Activated naive CD4-positive, alpha-beta T cell treated with anti-CD3 and anti-CD28 coated beads for 36 hours (primary cell): Measurements from ENCODE around the gene KDM2A. TPM values are rescaled to one million over a fixed set of nuclear protein-coding genes. Genes with fewer than 3 reads are reported as not detected.
"Not testable (repeated sequence)": the region's sequence is repeated elsewhere in the genome, so short reads cannot be mapped to it uniquely, and the experiment has no call there.

ENCODE experiments used
- CTCF ChIA-PET: fragments of 350-600 bp; sonication (Branson Sonifier 250); formaldehyde crosslinking; loops from one replicate; lab custom pipeline; 2021; ENCODE audit warnings: antibody characterized with exemption; lab: Charles Lee
- DNase-seq: peaks from one replicate; pipeline ENCODE4 v3.0.0-alpha.2; 2020
- H3K27ac Mint-ChIP-seq: one replicate; pipeline ENCODE4 v1.8.0; 2021; ENCODE audit warnings: mild to moderate bottlenecking, mixed read lengths
- H3K27me3 Mint-ChIP-seq: one replicate; pipeline ENCODE4 v1.8.0; 2021; ENCODE audit warnings: low read depth, mixed read lengths
- H3K36me3 Mint-ChIP-seq: one replicate; pipeline ENCODE4 v1.8.0; 2021; ENCODE audit warnings: low read depth, mixed read lengths
- H3K4me1 Mint-ChIP-seq: one replicate; pipeline ENCODE4 v1.8.0; 2021; ENCODE audit warnings: low read depth, mixed read lengths
- H3K4me3 Mint-ChIP-seq: one replicate; pipeline ENCODE4 v1.8.0; 2021; ENCODE audit warnings: mild to moderate bottlenecking, moderate library complexity, mixed read lengths
- H3K9me3 Mint-ChIP-seq: one replicate; pipeline ENCODE4 v1.8.0; 2021; ENCODE audit warnings: mixed read lengths
- intact Hi-C: fragments of 100-400 bp; cut with micrococcal nuclease; formaldehyde crosslinking; loops from one replicate; pipeline ENCODE4 v1.15.1; 2023
- total RNA-seq, 2 experiments: library from RNA; stranded (reverse); gene quantifications; one replicate each; pipeline ENCODE4 v1.2.3, GENCODE V29; 2021

Gene KDM2A
- total RNA-seq, 2 experiments from 2014 or later, result 57.7 to 58.8 TPM

DNA sequence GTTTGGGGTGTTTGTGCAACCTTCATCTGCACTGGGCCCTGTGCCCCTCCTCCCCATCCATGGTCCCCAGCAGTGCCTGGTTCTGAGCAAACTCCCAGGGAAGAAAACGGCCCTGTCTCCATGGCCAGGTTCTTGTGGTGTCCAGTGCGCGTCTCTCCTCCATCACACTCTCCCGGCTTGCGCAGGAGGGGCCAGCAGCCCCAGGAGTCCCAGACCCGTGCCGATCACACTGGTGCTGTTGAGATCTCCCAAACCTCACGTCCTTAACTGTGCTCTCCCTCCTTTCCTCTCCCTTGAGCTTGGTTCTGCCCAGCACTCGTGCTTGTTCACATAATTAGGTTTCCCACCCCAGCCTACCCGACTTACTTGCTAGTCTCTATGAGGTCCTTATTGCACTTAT lies 136.3 kb downstream of the KDM2A start:
- DNase-seq, result no peak
- peaks cover 31% of the 10 kb centered on the region for H3K36me3 Mint-ChIP-seq
- peaks cover 12% of the 10 kb centered on the region for H3K4me1 Mint-ChIP-seq
- intact Hi-C loops, result no loop called here
- H3K4me3 Mint-ChIP-seq, result no peak overlapping the region
- no peaks in the 10 kb centered on the region for H3K27me3 Mint-ChIP-seq
- H3K9me3 Mint-ChIP-seq, result no peaks in the 10 kb centered on the region
- no peak overlapping the region for H3K27ac Mint-ChIP-seq
- CTCF ChIA-PET, result interaction anchor here (0.6 to 1.1 kb wide), 2 partner anchors 10 to 331 kb away, joined by 3 to 4 read pairs; no protein-coding TSS in a partner anchor

DNA sequence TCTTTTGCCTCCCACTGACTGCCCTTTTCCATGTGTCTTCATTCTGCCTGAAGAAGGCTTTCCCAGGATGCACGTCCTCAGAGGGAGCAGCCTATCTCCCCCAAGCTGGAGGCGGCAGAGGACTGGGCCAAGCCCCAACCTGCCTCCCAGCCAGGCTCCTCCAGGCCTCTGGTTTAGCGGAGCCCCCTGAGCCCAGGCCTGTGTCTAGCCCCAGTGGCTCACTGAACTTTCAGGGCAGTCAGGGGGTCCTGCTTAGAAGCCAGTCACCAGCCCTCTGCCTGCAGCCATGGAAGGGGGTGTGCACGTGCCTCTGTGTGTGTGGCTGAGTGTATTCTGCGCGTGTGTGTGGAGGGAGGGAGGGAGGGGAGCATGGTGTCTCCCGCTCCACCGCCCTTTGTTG lies 136.8 kb downstream of the KDM2A start:
- H3K4me1 Mint-ChIP-seq, result peaks cover 12% of the 10 kb centered on the region
- H3K4me3 Mint-ChIP-seq, result no peak overlapping the region
- H3K36me3 Mint-ChIP-seq, result peaks cover 29% of the 10 kb centered on the region
- CTCF ChIA-PET, result interaction anchor here (1.1 kb wide), 1 partner anchor 9 kb away, joined by 4 read pairs; no protein-coding TSS in a partner anchor
- no peaks in the 10 kb centered on the region for H3K27me3 Mint-ChIP-seq
- intact Hi-C loops, result no loop called here
- DNase-seq, result no peak
- H3K27ac Mint-ChIP-seq, result no peak overlapping the region
- H3K9me3 Mint-ChIP-seq, result no peaks in the 10 kb centered on the region

GRCh38 chr11:67256477-67257135 lies 137.5 kb downstream of the KDM2A start:
- no peak for DNase-seq
- intact Hi-C loops, result no loop called here
- Mint-ChIP-seq H3K4me1 (peaks cover 13% of the 10 kb centered on the region), H3K4me3 (no peak overlapping the region), H3K36me3 (peaks cover 29% of the 10 kb centered on the region), H3K27ac (no peak overlapping the region), H3K27me3 (no peaks in the 10 kb centered on the region), H3K9me3 (no peaks in the 10 kb centered on the region)
- CTCF ChIA-PET, result no interaction called here

DNA sequence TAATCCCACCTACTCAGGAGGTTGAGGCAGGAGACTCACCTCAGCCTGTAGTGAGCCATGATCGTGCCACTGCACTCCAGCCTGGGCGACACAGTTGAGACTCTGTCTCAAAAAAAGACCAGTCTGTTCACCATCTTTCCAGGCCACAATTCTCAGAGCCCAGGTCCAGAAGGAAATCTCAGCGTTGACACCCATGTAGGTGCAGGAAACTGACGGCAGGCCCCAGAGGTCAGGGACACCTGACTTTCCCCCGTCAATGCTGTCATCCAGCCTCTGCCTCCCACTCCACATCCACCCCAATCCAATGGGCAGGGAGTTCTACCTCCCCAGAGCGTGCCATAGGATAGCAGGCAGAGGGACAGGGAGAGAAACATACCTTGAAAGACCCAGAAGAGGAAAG lies 141.3 kb downstream of the KDM2A start:
- CTCF ChIA-PET, result interaction anchor here (0.7 kb wide), 1 partner anchor 61 kb away, joined by 3 read pairs; no protein-coding TSS in a partner anchor
- Mint-ChIP-seq H3K36me3 (peaks cover 5% of the 10 kb centered on the region), H3K4me3 (no peak overlapping the region), H3K27ac (no peak overlapping the region), H3K9me3 (no peaks in the 10 kb centered on the region), H3K27me3 (no peaks in the 10 kb centered on the region), H3K4me1 (peaks cover 43% of the 10 kb centered on the region)
- DNase-seq, result peak; percentile 3
- intact Hi-C loops, result loop anchor here (5.0 kb wide), 2 partner anchors 143 to 178 kb away; partner anchors contain the start of gene KDM2A

- not testable (repeated sequence) for H3K36me3 Mint-ChIP-seq, H3K27ac Mint-ChIP-seq, H3K9me3 Mint-ChIP-seq, H3K27me3 Mint-ChIP-seq
- intact Hi-C loops, result loop anchor here (5.0 kb wide), 2 partner anchors 144 to 179 kb away; partner anchors contain the start of gene KDM2A
- Mint-ChIP-seq H3K4me3 (peak overlapping the region; percentile 68), H3K4me1 (peaks cover 50% of the 10 kb centered on the region)
- DNase-seq, result peak; percentile 58
- CTCF ChIA-PET, result interaction anchor here (0.5 to 4.9 kb wide), 24 partner anchors 7 to 331 kb away, joined by 3 to 108 read pairs (median 10); partner anchors contain the start of gene SSH3
Observed at GRCh38 chr11:67260885-67261639, 142.0 kb downstream of the KDM2A start.

DNA sequence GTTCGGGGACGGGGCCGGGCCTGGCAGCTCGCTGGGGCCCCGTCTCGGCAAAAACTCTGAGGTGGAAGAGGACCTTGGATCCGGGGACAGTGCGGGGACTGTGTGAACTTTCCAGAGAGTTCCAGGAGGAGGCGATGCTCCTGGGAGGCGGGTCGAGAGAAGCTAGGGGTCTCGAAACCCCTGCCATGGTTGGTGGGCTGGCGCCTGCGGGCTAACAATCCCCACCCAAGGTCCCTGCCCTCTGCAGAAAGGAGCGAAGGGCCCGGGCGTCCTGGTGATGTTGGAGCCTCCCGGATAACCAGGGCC lies 142.5 kb downstream of the KDM2A start:
- Mint-ChIP-seq H3K4me3 (peak overlapping the region; percentile 68), H3K36me3 (no peaks in the 10 kb centered on the region), H3K27me3 (no peaks in the 10 kb centered on the region), H3K9me3 (no peaks in the 10 kb centered on the region), H3K27ac (no peak overlapping the region), H3K4me1 (peaks cover 51% of the 10 kb centered on the region)
- no peak for DNase-seq
- CTCF ChIA-PET, result interaction anchor here (0.5 to 4.9 kb wide), 29 partner anchors 8 to 330 kb away, joined by 3 to 108 read pairs (median 9); partner anchors contain the start of genes CLCF1, POLD4 and SSH3
- intact Hi-C loops, result loop anchor here (5.0 kb wide), 2 partner anchors 144 to 179 kb away; partner anchors contain the start of gene KDM2A

DNA sequence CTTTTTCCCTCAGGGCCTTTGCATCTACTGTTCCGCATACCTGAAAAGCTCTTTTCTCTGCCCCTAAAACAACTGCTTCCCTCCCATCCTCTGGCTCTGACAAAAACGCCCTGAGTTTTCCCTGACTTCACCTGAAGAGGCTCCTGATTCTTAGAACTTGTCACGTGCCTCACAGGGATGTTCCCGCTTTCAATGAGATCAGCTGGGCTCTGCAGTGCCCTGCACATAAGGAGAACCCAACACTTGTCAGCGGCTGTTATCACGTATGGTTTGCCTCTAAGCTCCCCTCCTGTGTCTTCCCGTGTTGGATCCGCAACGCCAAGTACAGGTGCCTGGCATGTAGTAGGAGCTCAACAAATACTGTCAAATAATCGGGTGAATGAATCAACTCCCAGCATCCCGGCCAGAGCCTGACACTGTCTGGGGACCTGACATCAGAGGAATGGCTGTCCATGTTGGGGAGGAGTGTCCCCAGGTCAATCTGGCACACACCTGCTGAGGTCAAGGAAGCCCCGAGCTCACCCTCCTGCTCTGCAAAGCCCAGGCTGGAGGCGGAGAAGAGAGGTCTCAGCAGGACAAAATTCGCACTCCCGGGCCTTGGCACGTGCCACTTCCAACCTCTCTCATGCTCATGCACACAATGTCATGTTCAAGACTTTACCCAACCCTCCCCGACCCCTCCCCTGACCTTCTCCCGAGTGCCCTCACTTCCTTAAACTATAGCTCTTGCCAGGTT lies 143.1 kb downstream of the KDM2A start:
- Mint-ChIP-seq H3K27me3 (no peaks in the 10 kb centered on the region), H3K9me3 (no peaks in the 10 kb centered on the region), H3K36me3 (peaks cover 1% of the 10 kb centered on the region), H3K27ac (no peak overlapping the region), H3K4me3 (peak overlapping the region; percentile 60), H3K4me1 (peaks cover 51% of the 10 kb centered on the region)
- intact Hi-C loops, result loop anchor here (1.0 to 5.0 kb wide), 4 partner anchors 55 to 180 kb away; partner anchors contain the start of gene KDM2A
- CTCF ChIA-PET, result interaction anchor here (0.5 to 4.9 kb wide), 29 partner anchors 8 to 207 kb away, joined by 3 to 108 read pairs (median 9); partner anchors contain the start of genes CLCF1, POLD4 and SSH3
- peak; percentile 4 for DNase-seq

DNA sequence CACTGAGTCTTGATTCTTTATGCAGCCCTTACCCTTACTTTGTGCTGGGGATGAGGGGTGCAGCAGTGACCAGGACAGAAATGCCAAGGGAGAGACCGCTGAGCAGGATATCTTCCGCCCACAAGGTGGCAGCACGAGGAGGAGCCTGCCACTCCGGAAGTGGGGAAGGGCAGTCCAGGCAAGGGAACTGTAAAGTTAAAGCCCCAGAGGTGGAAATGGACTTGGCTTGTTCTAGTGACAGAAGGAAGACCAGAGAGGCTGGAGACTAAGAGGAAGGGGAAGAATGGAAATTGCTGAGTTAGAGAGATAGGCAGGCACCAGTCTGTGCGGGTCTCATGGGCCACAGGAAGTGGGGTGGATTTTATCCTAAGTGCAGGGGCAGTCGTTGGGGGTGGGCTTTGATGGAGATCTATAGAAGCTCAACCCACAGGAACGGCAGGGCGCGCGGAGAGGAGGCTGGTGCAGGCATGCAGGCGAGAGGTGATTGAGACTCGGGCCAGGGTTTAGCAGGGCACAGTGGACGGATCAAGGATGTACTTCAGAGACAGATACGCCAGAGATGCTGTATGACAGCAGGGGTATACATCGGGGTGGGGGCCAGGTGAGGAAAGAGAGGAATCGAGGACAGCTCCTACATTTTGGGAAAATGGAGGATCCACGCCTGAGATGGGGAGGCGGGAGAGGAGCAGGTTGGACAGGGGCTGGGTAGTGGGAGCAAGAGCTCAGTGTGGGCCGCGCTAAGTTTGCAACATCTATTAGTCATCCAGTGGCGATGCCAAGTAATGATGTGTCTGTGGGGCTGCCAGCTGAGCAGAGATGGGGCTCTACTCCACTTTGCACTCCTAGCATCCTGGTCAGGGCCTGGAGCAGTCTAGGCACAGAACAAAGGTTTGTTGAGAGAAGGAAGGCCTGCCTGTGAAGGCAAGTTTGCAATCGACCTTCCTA lies 143.9 kb downstream of the KDM2A start:
- H3K4me3 Mint-ChIP-seq, result peak overlapping the region; percentile 60
- peak overlapping the region; percentile 68 for H3K27ac Mint-ChIP-seq
- H3K36me3 Mint-ChIP-seq, result peaks cover 10% of the 10 kb centered on the region
- intact Hi-C loops, result loop anchor here (1.0 to 5.0 kb wide), 4 partner anchors 54 to 181 kb away; partner anchors contain the start of gene KDM2A
- no peaks in the 10 kb centered on the region for H3K27me3 Mint-ChIP-seq
- DNase-seq, result peak; percentile 88
- H3K9me3 Mint-ChIP-seq, result no peaks in the 10 kb centered on the region
- CTCF ChIA-PET, result interaction anchor here (0.6 to 4.9 kb wide), 27 partner anchors 9 to 208 kb away, joined by 3 to 108 read pairs (median 9); partner anchors contain the start of genes CLCF1, POLD4 and SSH3
- peaks cover 51% of the 10 kb centered on the region for H3K4me1 Mint-ChIP-seq

DNA sequence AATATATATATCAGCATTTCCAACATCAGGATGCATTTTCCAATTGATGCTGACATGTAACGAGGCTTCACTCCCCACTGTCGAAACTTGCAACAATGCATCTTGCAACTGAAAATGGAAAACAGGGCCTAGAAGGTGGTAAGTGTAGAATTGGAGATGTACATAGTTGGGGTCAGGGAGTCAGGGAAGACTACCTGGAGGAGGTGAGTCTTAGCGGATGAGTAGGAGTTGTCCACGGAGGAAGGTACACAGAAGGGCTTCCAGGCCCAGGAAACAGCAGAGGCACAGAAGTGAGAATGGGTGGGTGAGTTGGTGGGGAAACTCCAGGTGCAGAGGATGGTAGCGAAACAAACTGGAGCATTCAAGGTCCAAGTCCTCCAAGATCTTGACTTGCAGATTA lies 145.2 kb downstream of the KDM2A start:
- Mint-ChIP-seq H3K27ac (peak overlapping the region; percentile 83), H3K4me3 (no peak overlapping the region), H3K4me1 (peaks cover 60% of the 10 kb centered on the region), H3K27me3 (no peaks in the 10 kb centered on the region), H3K36me3 (peaks cover 22% of the 10 kb centered on the region), H3K9me3 (no peaks in the 10 kb centered on the region)
- intact Hi-C loops, result loop anchor here (5.0 kb wide), 2 partner anchors 147 to 182 kb away; partner anchors contain the start of gene KDM2A
- CTCF ChIA-PET, result interaction anchor here (1.0 to 4.9 kb wide), 8 partner anchors 9 to 183 kb away, joined by 4 to 108 read pairs (median 6); partner anchors contain the start of gene SSH3
- no peak for DNase-seq

DNA sequence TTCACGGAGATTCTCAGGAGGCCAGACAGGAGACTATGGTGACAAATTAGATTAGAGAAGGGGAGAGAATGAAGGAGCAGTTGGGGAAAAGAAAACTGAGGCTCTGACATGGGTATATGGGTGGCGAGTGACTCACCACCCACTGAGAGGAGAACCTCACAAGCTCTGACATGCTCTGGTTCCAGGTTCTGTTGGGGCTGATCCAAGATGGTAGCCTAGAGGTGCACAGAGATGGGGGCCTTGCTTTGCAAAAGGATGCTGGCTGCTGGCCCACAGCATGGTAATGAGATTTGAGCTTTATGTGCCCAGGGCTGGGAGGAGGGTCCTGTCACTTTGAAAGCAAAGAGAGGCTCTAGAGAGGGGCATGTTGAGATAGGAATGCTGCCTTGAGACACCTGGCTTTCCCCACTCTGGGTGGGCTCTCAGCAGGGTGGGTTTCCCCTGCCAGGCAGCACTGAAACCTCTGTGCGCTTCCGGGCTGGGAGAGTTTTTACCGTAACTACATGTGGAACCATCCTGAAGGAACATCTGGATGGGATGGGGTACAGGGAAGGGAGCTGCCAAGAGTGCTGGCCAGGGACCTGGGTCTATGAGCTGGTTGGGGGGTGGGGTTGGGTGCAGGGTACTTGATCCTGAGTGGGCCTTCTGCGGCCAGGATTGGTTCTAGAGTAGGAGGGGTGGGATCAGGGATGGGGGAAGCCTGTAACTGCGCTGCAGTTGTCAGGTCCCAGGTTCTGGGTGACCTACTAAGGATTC lies 146.0 kb downstream of the KDM2A start:
- intact Hi-C loops, result loop anchor here (5.0 kb wide), 4 partner anchors 137 to 242 kb away; partner anchors contain the start of genes CDK2AP2, KDM2A, PITPNM1 and PPP1CA
- Mint-ChIP-seq H3K4me3 (peak overlapping the region; percentile 72), H3K27ac (peak overlapping the region; percentile 87), H3K4me1 (peaks cover 68% of the 10 kb centered on the region), H3K9me3 (no peaks in the 10 kb centered on the region), H3K36me3 (peaks cover 28% of the 10 kb centered on the region), H3K27me3 (no peaks in the 10 kb centered on the region)
- CTCF ChIA-PET, result interaction anchor here (0.6 to 4.9 kb wide), 8 partner anchors 10 to 184 kb away, joined by 3 to 108 read pairs (median 5); partner anchors contain the start of gene SSH3
- peak; percentile 45 for DNase-seq
